HG02938 (cell line): ENCODE data around the gene HDGFL2.
"Not testable (repeated sequence)": the region's sequence is repeated elsewhere in the genome, so short reads cannot be mapped to it uniquely, and the experiment has no call there.

Experiments used
- ATAC-seq: cut with Tn5 transposase; IDR thresholded peaks from one replicate; pipeline ENCODE4 v1.9.1; 2021; ENCODE audit warnings: mild to moderate bottlenecking, moderate library complexity; ENCODE audit not compliant: unreplicated experiment

The HDGFL2 gene

GRCh38 chr19:4511300-4512054 is 39.4 kb downstream of the HDGFL2 start:
- no peak for ATAC-seq

- no peak for ATAC-seq
Measured at GRCh38 chr19:4512070-4512469, 40.0 kb downstream of the HDGFL2 start.

GRCh38 chr19:4513248-4513647 is 41.2 kb downstream of the HDGFL2 start:
- no peak for ATAC-seq

GRCh38 chr19:4515732-4516131 is 43.6 kb downstream of the HDGFL2 start:
- no peak for ATAC-seq

- no peak for ATAC-seq
Measured at GRCh38 chr19:4516199-4516938, 44.3 kb downstream of the HDGFL2 start.

- ATAC-seq: no peak
Measured at GRCh38 chr19:4516939-4517300, 44.8 kb downstream of the HDGFL2 start.

GRCh38 chr19:4517451-4518057 is 45.5 kb downstream of the HDGFL2 start:
- ATAC-seq: no peak

GRCh38 chr19:4518345-4519171 is 46.5 kb downstream of the HDGFL2 start, which contains the start of gene PLIN4:
PLIN4 (minus strand) TSS chr19:4518486; CDS start chr19:4518272, 214 bp downstream.
- no peak for ATAC-seq

- ATAC-seq: no peak
Measured at GRCh38 chr19:4519172-4519496, 47.0 kb downstream of the HDGFL2 start.

GRCh38 chr19:4519521-4520277 is 47.6 kb downstream of the HDGFL2 start:
- no peak for ATAC-seq

- ATAC-seq: no peak
Measured at GRCh38 chr19:4521170-4521887, 49.2 kb downstream of the HDGFL2 start.

GRCh38 chr19:4521888-4522242 is 49.8 kb downstream of the HDGFL2 start:
- no peak for ATAC-seq

GRCh38 chr19:4522291-4523002 is 50.4 kb downstream of the HDGFL2 start:
- no peak for ATAC-seq

- ATAC-seq: no peak
Measured at GRCh38 chr19:4523306-4524110, 51.4 kb downstream of the HDGFL2 start.

- ATAC-seq: no peak
Measured at GRCh38 chr19:4524808-4525562, 52.9 kb downstream of the HDGFL2 start.

- ATAC-seq: no peak
Measured at GRCh38 chr19:4525563-4526002, 53.5 kb downstream of the HDGFL2 start.

GRCh38 chr19:4527377-4527776 is 55.3 kb downstream of the HDGFL2 start:
- ATAC-seq: not testable (repeated sequence)

GRCh38 chr19:4528843-4529242 is 56.7 kb downstream of the HDGFL2 start:
- ATAC-seq: no peak
